SKM-1 (cell line): Measurements from ENCODE around the gene TECTA.
"Not testable (repeated sequence)": the region's sequence is repeated elsewhere in the genome, so short reads cannot be mapped to it uniquely, and the experiment has no call there.

Experiments
- DNase-seq: peaks from one replicate; lab custom pipeline; 2025; ENCODE audit not compliant: unreplicated experiment; lab: John Stamatoyannopoulos, UW

TECTA gene

DNA sequence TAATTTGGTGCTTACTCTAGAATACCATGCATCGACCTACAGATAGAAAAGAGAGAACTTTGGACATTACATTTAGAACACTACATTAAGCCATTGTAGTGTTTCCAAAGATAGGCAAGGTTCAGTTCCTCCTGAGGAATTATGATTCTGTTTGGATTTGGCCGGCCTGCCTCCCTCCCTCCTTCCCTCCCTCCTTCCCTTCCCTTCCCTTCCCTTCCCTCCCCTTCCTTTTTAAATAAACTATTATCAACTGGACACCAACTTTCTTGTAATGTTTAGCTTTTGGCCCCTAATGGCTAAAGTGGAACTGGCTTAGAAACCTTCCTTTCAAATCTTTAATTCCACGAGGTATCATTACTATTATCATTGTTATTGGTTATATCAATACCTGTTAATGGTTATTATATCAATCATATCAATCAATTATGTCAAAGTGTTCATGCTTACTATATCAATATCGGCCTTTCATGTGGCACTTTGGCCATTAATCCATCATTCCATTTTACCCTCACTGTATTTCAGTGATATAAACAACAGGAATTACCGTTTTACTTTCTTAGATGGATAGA lies 60.4 kb downstream of the TECTA start:
- DNase-seq = no peak

DNA sequence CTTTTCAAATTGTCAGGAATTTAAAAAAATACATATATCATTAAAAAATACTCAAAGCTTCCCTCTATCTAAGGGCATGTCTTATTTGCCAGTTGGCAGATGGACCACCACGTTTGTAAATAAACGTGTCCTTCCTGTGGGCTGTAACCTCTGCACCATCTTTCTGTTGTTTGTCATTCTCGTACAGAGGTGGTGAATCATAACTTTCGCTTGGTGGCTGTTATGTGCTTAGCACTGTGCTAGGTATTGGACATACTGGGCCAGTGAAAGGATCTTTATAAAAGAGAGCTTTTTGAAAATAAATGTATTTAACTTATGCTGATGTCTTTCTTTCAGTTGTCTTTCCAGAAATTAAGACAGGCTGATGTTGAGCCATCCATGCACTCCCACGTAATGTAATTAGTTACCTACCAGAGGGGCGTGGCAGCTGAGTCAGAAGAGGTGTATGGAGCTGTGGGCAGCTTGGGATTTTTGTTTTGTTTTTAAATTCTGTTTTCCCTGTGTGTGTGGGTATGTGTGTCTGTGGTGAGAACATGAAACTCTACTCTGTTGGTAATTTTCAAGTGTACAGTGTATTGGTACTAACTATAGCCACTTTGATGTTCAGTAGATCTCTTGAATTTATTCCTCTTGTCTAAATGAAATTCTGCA lies 62.7 kb downstream of the TECTA start:
- DNase-seq = no peak

DNA sequence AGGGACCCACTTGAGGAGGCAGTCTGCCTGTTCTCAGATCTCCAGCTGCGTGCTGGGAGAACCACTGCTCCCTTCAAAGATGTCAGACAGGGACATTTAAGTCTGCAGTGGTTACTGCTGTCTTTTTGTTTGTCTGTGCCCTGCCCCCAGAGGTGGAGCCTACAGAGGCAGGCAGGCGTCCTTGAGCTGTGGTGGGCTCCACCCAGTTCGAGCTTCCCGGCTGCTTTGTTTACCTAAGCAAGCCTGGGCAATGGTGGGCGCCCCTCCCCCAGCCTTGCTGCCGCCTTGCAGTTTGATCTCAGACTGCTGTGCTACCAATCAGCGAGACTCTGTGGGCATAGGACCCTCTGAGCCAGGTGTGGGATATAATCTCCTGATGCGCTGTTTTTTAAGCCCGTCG lies 76.6 kb downstream of the TECTA start:
- not testable (repeated sequence) for DNase-seq

DNA sequence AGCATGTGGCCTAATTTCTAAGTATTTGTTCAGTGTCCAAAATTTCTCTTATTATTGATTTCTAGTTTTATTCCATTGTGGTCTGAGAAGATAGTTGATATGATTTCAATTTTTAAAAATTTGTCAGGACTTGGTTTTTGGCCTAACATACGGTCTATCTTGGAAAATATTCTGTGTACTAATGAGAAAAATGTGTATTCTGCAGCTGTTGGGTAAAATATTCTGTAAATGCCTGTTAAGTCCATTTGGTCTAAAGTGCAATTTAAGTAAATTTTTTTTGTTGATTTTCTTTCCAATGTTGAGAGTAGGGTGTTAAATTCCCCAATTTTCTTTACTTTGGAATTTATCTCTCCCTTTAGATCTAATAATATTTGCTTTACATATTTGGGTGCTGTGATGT lies 78.3 kb downstream of the TECTA start:
- DNase-seq = no peak

DNA sequence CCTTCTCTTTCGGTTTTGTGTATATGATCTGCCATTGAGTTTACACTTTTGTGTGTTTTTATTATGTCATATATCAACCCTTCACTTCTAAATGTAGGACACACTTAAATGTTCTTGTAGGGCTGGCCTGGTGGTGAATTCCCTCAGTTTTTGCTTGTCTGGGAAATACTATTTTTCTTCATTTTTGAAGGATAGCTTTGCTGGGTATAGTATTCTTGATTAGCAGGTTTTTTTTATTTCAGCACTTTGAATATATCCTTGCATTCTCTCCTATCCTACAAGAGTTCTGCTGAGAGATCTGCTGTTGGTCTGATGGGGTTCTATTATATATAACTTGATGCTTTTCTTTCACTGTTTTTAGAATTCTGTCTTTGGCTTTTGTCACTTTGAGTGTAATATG lies 79.1 kb downstream of the TECTA start:
- DNase-seq = no peak

DNA sequence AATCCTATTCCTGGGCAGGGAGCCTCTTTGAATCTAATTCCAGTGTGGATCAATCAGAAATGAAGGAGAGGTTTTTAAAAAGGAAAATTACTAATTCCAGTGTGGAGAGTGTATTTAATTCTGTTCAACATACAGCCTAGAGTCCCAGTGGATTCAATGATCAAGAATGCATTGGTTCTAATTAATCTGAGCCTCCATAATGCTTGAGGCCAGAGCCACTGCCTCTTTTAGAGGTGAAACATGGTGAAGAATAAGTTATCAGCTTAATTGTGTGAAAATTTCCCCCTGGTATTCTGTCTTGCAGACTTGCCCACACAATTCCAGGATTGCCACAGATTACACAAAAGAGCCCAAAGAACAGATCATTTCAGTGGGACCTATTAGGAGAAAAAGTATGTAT lies 87.7 kb downstream of the TECTA start:
- no peak for DNase-seq

DNA sequence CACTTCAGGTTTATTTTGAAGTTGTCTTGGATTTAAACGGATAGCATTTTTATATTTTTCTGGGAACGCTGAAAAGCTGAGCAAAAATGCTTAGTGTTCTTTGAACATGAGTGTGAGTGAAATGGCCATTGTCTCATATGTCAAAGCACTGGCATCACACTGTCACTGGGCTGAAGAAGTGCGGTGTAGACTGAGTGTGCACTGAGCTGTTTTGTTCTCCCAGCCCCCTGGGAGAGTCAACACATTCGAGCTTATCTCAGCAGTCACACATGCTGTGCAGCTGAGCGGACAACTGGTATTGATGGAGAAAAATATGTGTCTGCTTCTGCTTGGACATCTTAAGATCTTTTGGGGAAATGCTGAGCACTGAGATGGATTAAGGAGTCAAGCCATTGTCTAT lies 90.8 kb downstream of the TECTA start:
- DNase-seq = no peak

DNA sequence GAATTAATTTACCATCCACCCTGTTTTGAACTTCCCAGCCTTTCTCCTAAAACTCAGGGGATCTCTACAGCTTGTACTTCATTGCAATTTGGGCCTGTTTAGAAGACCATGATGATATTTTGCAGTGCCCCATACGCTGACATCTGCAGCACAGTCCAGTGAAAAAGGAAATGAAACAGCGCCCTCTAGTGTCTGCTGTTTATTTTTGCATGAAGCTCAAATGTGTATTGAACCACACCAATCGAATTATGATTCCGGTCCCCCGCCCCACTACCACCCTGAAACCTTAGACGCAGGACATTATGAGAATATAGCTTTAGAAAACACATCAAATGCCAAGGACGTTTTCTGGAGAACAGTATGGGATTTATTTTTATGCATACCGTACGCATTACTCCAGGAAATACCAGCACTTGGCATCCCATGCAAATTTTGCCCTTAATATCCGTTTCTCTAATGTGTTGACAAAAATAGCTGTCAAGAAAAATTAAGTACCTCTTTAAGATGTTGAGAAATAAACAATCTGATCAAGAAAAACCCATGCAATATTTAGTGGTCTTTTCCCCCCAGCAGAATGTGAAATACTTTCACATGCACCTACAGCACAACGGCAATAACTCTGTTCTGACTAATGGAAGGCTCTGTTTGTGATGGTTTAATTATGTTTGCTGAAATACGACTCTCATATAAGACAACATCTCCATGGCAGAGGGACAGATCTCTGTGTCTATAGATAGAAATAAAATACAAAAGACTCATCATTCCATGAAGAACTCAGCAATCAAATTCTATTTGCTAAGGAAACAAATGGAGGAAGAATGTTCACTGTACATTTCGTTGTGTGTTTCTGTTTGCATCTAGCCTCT lies 93.9 kb downstream of the TECTA start:
- DNase-seq = peak; percentile 4

DNA sequence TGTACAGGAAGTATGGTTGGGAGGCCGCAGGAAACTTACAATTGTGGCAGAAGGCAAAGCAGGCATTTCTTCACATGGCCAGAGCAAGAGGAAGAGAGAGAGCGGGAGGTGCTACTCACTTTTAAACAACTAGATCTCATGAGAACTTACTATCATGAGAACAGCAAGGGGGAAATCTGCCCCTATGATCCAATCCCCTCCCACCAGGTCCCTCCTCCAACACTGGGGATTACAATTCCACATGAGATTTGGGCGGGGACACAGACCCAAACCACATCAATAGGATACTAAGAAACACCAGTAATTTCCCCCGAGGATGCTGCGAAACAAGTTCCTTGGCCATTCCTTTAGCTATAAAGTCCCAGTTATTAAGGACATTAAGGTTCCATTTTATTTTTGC lies 97.4 kb downstream of the TECTA start:
- no peak for DNase-seq

DNA sequence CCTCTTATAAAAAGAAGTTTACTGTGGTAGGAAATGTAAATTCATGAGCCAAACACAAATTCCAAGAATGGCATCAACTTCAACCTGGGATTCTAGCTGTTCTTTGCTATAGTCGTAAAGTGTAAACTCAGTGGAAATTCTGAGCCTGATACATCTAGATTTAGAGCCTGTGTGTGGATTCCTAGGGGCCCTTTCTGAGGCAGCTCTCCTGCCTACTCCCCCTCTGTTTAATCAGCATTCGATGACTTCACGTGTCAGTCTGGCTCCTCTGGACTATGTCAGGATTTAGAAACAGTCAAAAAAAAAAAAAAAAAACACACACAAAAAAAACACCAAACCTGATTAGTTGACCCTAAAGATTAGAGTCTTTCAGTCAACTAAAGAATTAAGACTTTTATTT lies 98.5 kb downstream of the TECTA start:
- DNase-seq = no peak

DNA sequence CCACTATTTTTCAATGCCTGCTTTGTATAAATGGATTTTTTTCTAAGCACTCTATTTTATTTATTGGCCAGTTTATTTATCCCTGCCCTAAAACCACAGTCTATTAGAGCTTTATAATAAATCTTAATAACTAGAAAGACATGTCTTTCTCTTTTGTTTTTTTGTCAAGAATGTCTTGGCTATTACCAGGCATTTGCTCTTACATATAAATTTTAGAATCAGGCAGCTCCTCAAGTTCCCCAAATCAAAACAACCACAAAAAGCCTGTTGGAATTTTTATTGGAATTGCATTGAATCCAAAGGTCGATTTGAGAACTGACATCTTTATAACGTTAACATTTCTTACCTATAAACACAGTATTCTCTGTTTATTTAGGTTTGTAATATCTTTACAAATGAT lies 105.8 kb downstream of the TECTA start:
- DNase-seq = no peak

DNA sequence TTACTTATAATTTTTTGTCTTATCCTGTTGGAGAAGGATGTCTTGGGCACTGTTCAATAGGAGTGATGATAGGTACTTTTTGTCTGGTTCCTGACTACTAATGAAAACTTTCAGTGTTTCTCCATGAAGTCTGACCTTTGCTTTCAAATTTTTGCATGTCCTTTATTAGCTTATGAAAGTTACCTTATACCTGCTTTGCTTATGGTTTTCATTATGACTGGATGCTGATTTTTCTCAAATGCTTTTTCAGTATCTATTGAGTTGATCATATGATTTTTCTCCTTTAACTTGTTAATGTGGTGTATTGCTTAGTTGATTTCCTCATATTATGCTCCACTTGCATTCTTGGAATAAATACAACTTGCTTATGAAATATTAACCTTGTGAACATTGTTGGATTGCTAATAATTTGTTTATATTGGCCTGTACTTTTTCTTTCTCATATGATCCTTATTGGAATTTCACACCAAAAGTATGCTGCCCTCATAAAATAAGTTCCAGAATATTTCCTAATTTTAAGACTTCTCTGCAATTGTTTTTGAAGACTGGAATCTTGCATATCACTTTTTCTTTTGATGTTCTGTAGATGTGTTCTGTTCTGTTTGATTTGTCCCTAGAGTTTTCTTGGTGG lies 106.6 kb downstream of the TECTA start:
- no peak for DNase-seq

DNA sequence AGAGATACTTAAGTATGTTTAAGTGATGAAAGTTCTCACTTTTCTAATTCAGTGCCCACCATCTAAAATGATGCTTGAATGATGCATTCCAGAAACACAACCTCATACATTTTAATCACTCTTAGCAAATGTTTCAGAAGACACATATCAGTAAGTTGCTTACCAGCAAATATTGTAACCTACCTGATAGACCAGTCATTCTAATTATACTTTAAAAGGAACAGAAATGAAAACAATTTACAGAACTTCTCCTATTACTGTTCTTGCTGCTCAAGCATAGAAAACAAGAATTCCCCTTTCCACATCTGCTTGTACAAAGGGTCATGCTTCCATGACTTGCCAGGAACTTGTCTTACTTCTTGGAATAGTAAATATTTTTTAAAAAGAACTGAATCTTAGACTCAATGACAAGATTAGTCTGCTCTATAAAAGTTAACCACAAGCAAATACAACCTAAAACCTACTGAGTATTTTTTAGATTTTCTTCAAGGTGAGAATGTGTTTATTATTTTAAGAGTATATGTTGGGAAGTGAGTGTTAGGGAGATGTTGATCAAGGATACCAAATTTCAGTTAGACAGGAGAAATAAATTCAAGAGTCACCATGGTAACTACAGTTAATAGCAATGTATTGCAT lies 109.5 kb downstream of the TECTA start:
- no peak for DNase-seq

DNA sequence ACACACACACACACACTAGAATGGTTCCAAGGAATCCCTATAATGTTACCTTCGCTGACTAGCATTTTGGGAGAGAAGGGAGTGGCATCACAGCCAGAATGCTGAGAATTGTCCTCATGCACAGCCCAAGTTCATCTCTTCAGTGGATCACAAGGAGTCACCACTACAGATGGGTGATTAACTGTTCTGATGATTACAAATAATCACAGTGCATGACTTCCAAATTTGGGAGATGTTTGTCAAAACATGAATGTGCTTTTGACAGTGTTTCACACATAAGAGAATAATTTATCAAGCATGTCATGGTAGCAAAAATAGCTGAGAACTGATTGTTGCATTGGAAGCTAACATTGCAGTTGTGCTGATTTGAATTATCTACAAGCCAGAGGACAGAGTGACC lies 110.6 kb downstream of the TECTA start:
- DNase-seq = no peak

DNA sequence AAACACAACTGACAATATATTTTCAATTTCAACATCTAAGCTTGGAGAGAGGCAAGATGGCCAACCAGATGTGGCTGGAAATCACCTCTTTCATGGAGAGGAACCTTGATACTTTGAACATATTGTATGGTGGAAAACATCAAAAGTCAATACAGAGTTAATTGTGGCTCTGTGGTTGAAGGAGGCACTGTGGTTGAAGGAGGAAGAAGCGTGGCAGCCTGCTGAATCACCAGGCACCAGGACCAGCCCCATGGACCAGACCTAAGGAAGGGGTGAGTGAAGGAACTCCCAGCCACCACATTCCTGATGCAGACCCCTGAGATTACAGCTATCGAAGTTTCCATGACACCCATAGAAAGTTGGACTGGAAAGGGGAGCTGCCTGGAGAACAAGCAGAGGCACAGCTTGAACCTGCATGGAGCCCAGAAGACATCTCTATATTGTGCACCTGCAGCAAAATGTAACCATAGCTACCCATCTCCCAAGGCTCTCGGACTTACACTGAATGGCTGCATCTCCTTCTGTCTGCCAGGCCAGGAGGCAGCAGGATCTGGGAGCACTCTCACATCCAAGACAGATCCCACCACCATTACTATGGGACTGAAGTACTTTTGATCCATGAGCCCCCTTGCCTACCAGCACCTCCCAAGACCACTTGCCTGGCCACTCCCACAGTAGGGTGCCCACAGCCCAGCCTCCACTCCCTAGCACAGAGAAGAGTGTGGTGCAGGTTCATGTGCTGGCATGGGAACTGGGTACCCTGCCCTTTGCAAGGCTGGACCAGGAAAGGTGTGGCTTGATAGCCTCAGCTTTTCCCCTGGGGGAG lies 111.7 kb downstream of the TECTA start:
- no peak for DNase-seq

DNA sequence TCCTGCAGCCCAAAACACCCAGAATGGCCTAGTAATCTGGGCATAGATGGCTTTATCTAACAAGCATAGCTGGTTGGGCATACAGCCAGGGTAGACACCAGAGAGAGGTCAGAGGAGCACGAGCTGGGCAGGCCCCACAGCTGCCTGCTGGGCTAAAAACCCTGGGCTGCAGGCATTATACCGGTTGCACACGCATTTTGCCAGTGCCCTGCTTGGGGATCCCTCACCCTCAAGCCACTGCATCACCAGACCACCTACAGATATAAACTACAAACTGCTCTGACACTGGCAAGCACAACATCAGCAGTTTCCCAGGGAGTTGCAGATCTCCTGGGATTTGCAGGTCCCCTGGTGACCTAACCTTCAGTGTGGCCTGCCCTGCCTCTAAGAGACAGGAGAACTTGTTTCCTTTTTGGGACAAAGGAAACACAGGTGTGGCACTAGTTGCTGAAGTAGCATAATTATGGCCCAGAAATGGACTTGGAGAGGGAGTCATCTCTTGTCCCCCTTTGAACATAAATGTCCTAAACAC lies 112.4 kb downstream of the TECTA start:
- no peak for DNase-seq

DNA sequence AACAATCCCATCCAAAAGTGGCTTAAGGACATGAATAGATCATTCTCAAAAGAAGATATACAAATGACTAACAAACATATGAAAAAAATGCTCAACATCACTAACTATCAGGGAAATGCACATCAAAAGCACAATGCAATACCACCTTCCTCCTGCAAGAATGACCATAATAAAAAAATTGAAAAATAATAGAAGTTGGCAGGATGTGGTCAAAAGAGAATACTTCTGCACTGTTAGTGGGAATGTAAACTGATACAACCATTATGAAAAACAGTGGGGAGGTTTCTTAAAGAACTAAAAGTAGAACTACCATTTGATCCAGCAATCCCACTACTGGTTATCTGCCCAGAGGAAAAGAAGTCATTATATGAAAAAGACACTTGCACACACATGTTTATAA lies 113.8 kb downstream of the TECTA start:
- DNase-seq = no peak

DNA sequence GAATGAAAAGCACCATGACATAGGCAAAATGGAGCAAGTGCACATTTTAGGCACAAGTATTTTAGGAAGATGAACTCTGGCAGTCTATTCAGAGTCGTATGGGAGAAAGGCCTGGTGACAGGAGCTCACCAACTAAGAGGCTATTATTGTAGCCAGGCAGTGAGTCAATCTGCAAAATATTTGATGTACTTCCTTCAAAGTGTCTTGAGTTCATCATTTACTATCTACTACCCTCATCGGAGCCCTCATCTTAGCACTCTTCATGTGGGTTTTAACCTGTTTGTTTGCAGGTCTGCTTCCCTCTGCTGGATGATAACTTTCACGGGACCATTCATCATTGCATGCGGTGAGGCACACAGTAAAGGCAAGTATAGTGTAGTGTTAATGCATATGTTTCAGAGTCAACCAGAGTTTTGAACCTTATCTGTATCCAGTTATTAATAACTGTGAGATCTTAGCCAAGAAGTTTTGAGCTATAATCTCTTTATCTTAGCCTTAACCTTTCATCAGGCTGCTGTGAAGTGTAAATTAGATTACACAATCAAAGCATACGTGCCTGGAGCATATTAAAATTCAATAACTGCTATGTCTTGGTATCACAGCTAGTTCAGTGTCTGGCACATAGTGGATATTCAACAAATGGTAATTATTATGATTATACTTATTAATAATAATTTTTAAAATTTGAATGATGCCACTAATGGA lies 120.6 kb downstream of the TECTA start:
- no peak for DNase-seq

DNA sequence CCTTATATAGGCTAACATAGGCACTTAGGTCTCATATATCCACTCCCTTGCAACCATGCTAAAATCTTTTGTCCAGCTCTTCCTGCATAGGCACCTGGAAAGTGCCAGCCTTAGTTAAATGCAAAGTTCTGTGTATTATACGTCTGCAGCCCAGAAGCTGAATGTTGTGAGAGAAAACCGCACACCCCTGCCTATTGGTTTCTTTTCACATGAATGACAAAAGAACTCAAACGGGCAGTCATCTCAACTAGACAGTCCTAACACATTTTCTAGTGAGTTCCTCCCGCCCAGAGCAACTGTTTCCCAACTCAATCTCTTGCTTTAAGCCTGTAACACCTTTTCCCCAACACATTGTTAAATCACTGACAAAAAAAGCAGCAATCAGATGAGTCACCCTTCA lies 122.1 kb downstream of the TECTA start:
- DNase-seq = no peak

DNA sequence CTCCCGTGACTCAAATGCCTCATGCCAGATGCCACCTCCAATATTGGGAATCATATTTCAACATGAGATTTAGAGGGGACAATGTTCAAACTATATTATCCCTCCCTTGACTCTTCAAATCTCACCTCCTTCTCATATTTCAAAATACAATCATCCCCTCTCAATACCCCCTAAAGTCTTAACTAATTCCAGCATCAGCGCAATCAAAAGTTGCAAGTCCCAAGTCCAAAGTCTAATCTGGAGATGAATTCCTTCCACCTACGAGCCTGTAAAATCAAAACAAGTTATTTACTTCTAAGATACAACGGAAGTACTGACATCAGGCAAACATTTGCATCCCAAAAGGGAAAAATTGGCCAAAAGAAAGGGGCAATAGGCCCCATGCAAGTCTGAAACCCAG lies 124.3 kb downstream of the TECTA start:
- no peak for DNase-seq
